Liver (tissue), 9 donors: ENCODE results near the gene PPP1R14C. TPM values are rescaled to one million over a fixed set of nuclear protein-coding genes. Genes with fewer than 3 reads are reported as not detected.

Experiments
- DNase-seq: peaks from one replicate; pipeline ENCODE4 v3.0.0-alpha.2; 2017; ENCODE audit warnings: low spot score
- H3K27ac ChIP-seq, 2 donors: one replicate each; pipeline ENCODE4 v1.7.0; 2013; ENCODE audit warnings: inconsistent platforms in 2 of 2, low read length in 2 of 2, control low read depth in 1 of 2, low read depth in 1 of 2, mild to moderate bottlenecking in 1 of 2
- H3K27me3 ChIP-seq, 4 donors: one replicate each; pipeline versions ENCODE4 v1.6.1 to v1.7.0; 2013; ENCODE audit warnings: low read length in 3 of 4, inconsistent platforms in 1 of 4, mild to moderate bottlenecking in 1 of 4, moderate library complexity in 1 of 4; ENCODE audit not compliant: control insufficient read depth in 4 of 4, insufficient read depth in 4 of 4
- H3K36me3 ChIP-seq, 4 donors: one replicate each; pipeline versions ENCODE4 v1.6.1 to v1.7.0; 2013; ENCODE audit warnings: low read length in 3 of 4, mild to moderate bottlenecking in 3 of 4, low read depth in 1 of 4, moderate library complexity in 1 of 4; ENCODE audit not compliant: control insufficient read depth in 4 of 4, insufficient read depth in 3 of 4
- H3K4me1 ChIP-seq, 4 donors: one replicate each; pipeline versions ENCODE4 v1.6.1 to v1.7.0; 2013; ENCODE audit warnings: low read length in 3 of 4, mild to moderate bottlenecking in 3 of 4, moderate library complexity in 1 of 4; ENCODE audit not compliant: control insufficient read depth in 4 of 4, insufficient read depth in 4 of 4
- H3K4me3 ChIP-seq, 3 donors: one replicate each; pipeline versions ENCODE4 v1.6.1 to v1.7.0; 2013; ENCODE audit warnings: low read length in 3 of 3, control low read depth in 1 of 3, low read depth in 1 of 3, mild to moderate bottlenecking in 1 of 3
- H3K9ac ChIP-seq, 2 donors: one replicate each; pipeline ENCODE4 v1.7.0; 2013; ENCODE audit warnings: low read length in 2 of 2, mild to moderate bottlenecking in 2 of 2, moderate library complexity in 2 of 2, control low read depth in 1 of 2, low read depth in 1 of 2
- H3K9me3 ChIP-seq, 4 donors: one replicate each; pipeline versions ENCODE4 v1.6.1 to v1.7.0; 2013; ENCODE audit warnings: low read length in 3 of 4; ENCODE audit not compliant: control insufficient read depth in 4 of 4
- EGR1 ChIP-seq, 2 donors: IDR thresholded peaks; 2 replicates each; pipeline ENCODE4 v1.6.1; 2016 to 2018; ENCODE audit warnings: antibody characterized with exemption in 2 of 2, low read depth in 2 of 2
- FOXA1 ChIP-seq: IDR thresholded peaks from 2 replicates; pipeline ENCODE4 v1.6.1; 2016; ENCODE audit warnings: antibody characterized with exemption
- FOXA2 ChIP-seq: IDR thresholded peaks from 2 replicates; pipeline ENCODE4 v1.6.1; 2016; ENCODE audit warnings: antibody characterized with exemption
- GABPA ChIP-seq, 2 donors: IDR thresholded peaks in 1 of 2; conservative IDR thresholded peaks in 1 of 2; 2 replicates each; pipeline ENCODE4 v1.6.1; 2016; ENCODE audit warnings: antibody characterized with exemption in 2 of 2, mild to moderate bottlenecking in 1 of 2, moderate library complexity in 1 of 2
- HNF4A ChIP-seq, 2 donors: conservative IDR thresholded peaks; 2 replicates each; pipeline ENCODE4 v1.6.1; 2016; ENCODE audit warnings: antibody characterized with exemption in 2 of 2, mild to moderate bottlenecking in 2 of 2
- HNF4G ChIP-seq: IDR thresholded peaks from 2 replicates; pipeline ENCODE4 v1.6.1; 2016; ENCODE audit warnings: antibody characterized with exemption
- JUND ChIP-seq, 2 donors: IDR thresholded peaks; 2 replicates each; pipeline ENCODE4 v1.6.1; 2016; ENCODE audit warnings: antibody characterized with exemption in 2 of 2
- NR2F2 ChIP-seq: IDR thresholded peaks from 2 replicates; pipeline ENCODE4 v1.6.1; 2016; ENCODE audit warnings: antibody characterized with exemption
- RAD21 ChIP-seq, 2 donors: IDR thresholded peaks; 2 replicates each; pipeline ENCODE4 v1.6.1; 2016; ENCODE audit warnings: antibody characterized with exemption in 2 of 2, mild to moderate bottlenecking in 2 of 2
- RXRA ChIP-seq, 2 donors: IDR thresholded peaks; 2 replicates each; pipeline ENCODE4 v1.6.1; 2017 to 2018; ENCODE audit warnings: antibody characterized with exemption in 2 of 2, mild to moderate bottlenecking in 1 of 2
- SP1 ChIP-seq: IDR thresholded peaks from 2 replicates; pipeline ENCODE4 v1.6.1; 2018; ENCODE audit warnings: antibody characterized with exemption, mild to moderate bottlenecking
- TAF1 ChIP-seq: conservative IDR thresholded peaks from 2 replicates; pipeline ENCODE4 v1.6.1; 2016; ENCODE audit warnings: antibody characterized with exemption, mild to moderate bottlenecking
- YY1 ChIP-seq: IDR thresholded peaks from 2 replicates; pipeline ENCODE4 v1.6.1; 2016; ENCODE audit warnings: antibody characterized with exemption, mild to moderate bottlenecking
- WGBS: extraction: QIAGEN DNeasy Blood & Tissue Kit; methylation state at CpG from one replicate; pipeline ENCODE4 v1.1.7; 2013; 5-methylcytosine and 5-hydroxymethylcytosine counted together
- polyA plus RNA-seq, 2 donors: library from polyadenylated mRNA; stranded (reverse) in 1 of 2; unstranded in 1 of 2; fragments of 200-250 nt in 1 of 2; fragments of >200 nt in 1 of 2; fragmentation: Nextera tagmentation in 1 of 2; extraction: Ambion mirVana in 1 of 2; gene quantifications; one replicate each; pipeline versions ENCODE4 v1.2.1 to v1.2.3, GENCODE V29; 2013 to 2015
- total RNA-seq, 2 donors: library from RNA; depleted of rRNA; stranded (reverse); fragments of >200 nt; gene quantifications; one replicate each; pipeline ENCODE4 v1.2.3, GENCODE V29; 2014
- TF ChIP-seq, protein P1 (sequence below): IDR thresholded peaks from 2 replicates; pipeline ENCODE4 v1.6.1; 2016; ENCODE audit warnings: antibody characterized with exemption
- TF ChIP-seq, protein P2 (sequence below): fragments of 150-350 bp; IDR thresholded peaks from 2 replicates; pipeline ENCODE4 v1.5.1; 2017; ENCODE audit warnings: improper control_type of control experiment, low read depth, low read length; ENCODE audit not compliant: missing input control
- TF ChIP-seq, protein P3 (sequence below): IDR thresholded peaks from 2 replicates; pipeline ENCODE4 v1.6.1; 2016; ENCODE audit warnings: antibody characterized with exemption
- TF ChIP-seq, protein P4 (sequence below): IDR thresholded peaks from 2 replicates; pipeline ENCODE4 v1.6.1; 2016; ENCODE audit warnings: antibody characterized with exemption
- TF ChIP-seq, protein P5 (sequence below): IDR thresholded peaks from 2 replicates; pipeline ENCODE4 v1.6.1; 2016; ENCODE audit warnings: antibody characterized with exemption, mild to moderate bottlenecking
- donor health status: healthy.
- donor health status: healthy.
- donor health status: healthy.
- donor health status: healthy.
- donor health status: healthy.

Gene PPP1R14C
- total and polyA plus RNA-seq, 4 donors = 0.05 TPM; not detected in 3

DNA sequence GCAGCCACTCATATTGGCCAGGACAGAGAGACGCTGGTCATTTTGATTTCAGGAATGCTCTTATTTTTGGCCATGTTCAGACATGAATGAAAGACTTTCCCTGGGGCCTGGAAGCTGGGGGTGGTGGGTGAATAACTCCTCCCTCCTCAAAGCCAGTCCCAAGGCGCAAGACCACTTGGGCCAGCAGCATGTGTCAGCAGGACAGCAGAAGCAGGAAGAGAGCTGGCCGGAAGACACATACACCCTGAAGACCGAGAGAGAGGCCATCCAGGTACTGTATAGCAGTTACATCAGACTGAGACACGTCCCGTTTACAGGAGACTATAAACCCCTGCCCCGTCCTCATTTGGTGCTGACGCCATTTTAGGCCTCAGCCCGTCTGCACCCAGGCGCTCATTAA lies 44.7 kb upstream of the PPP1R14C start:
- TF ChIP-seq, protein P1, sequence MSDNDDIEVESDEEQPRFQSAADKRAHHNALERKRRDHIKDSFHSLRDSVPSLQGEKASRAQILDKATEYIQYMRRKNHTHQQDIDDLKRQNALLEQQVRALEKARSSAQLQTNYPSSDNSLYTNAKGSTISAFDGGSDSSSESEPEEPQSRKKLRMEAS = no peak
- TF ChIP-seq HNF4A (conservative IDR thresholded peaks at IDR 0.05) (no peak), GABPA (IDR thresholded peaks at IDR 0.05 in 1 of 2, conservative IDR thresholded peaks at IDR 0.05 in 1 of 2) (no peak), NR2F2 (no peak), SP1 (no peak), TAF1 (no peak), RXRA (IDR thresholded peaks at IDR 0.05) (no peak), JUND (IDR thresholded peaks at IDR 0.05) (no peak), FOXA1 (no peak), FOXA2 (no peak), RAD21 (IDR thresholded peaks at IDR 0.05) (no peak), HNF4G (no peak), EGR1 (IDR thresholded peaks at IDR 0.05; ENCODE audit: low read depth in 2 of 2) (no peak), YY1 (no peak)
- TF ChIP-seq, protein P2, sequence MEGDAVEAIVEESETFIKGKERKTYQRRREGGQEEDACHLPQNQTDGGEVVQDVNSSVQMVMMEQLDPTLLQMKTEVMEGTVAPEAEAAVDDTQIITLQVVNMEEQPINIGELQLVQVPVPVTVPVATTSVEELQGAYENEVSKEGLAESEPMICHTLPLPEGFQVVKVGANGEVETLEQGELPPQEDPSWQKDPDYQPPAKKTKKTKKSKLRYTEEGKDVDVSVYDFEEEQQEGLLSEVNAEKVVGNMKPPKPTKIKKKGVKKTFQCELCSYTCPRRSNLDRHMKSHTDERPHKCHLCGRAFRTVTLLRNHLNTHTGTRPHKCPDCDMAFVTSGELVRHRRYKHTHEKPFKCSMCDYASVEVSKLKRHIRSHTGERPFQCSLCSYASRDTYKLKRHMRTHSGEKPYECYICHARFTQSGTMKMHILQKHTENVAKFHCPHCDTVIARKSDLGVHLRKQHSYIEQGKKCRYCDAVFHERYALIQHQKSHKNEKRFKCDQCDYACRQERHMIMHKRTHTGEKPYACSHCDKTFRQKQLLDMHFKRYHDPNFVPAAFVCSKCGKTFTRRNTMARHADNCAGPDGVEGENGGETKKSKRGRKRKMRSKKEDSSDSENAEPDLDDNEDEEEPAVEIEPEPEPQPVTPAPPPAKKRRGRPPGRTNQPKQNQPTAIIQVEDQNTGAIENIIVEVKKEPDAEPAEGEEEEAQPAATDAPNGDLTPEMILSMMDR = no peak
- TF ChIP-seq, protein P3, sequence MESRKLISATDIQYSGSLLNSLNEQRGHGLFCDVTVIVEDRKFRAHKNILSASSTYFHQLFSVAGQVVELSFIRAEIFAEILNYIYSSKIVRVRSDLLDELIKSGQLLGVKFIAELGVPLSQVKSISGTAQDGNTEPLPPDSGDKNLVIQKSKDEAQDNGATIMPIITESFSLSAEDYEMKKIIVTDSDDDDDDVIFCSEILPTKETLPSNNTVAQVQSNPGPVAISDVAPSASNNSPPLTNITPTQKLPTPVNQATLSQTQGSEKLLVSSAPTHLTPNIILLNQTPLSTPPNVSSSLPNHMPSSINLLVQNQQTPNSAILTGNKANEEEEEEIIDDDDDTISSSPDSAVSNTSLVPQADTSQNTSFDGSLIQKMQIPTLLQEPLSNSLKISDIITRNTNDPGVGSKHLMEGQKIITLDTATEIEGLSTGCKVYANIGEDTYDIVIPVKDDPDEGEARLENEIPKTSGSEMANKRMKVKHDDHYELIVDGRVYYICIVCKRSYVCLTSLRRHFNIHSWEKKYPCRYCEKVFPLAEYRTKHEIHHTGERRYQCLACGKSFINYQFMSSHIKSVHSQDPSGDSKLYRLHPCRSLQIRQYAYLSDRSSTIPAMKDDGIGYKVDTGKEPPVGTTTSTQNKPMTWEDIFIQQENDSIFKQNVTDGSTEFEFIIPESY = no peak
- TF ChIP-seq, protein P4, sequence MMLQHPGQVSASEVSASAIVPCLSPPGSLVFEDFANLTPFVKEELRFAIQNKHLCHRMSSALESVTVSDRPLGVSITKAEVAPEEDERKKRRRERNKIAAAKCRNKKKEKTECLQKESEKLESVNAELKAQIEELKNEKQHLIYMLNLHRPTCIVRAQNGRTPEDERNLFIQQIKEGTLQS = no peak
- TF ChIP-seq, protein P5, sequence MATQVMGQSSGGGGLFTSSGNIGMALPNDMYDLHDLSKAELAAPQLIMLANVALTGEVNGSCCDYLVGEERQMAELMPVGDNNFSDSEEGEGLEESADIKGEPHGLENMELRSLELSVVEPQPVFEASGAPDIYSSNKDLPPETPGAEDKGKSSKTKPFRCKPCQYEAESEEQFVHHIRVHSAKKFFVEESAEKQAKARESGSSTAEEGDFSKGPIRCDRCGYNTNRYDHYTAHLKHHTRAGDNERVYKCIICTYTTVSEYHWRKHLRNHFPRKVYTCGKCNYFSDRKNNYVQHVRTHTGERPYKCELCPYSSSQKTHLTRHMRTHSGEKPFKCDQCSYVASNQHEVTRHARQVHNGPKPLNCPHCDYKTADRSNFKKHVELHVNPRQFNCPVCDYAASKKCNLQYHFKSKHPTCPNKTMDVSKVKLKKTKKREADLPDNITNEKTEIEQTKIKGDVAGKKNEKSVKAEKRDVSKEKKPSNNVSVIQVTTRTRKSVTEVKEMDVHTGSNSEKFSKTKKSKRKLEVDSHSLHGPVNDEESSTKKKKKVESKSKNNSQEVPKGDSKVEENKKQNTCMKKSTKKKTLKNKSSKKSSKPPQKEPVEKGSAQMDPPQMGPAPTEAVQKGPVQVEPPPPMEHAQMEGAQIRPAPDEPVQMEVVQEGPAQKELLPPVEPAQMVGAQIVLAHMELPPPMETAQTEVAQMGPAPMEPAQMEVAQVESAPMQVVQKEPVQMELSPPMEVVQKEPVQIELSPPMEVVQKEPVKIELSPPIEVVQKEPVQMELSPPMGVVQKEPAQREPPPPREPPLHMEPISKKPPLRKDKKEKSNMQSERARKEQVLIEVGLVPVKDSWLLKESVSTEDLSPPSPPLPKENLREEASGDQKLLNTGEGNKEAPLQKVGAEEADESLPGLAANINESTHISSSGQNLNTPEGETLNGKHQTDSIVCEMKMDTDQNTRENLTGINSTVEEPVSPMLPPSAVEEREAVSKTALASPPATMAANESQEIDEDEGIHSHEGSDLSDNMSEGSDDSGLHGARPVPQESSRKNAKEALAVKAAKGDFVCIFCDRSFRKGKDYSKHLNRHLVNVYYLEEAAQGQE = no peak
- Histone ChIP-seq H3K27ac (no peak overlapping the region), H3K27me3 (no peaks in the 10 kb centered on the region), H3K4me1 (no peaks in the 10 kb centered on the region), H3K9ac (no peak overlapping the region), H3K4me3 (no peak overlapping the region), H3K36me3 (no peaks in the 10 kb centered on the region), H3K9me3 (no peaks in the 10 kb centered on the region)
- 93% methylated on average over 10 of the region's 10 CpGs for WGBS
- no peak for DNase-seq
